Cardiac septum (tissue), 1 donor: ENCODE measurements around the gene MED27. TPM values are rescaled to one million over a fixed set of nuclear protein-coding genes. Genes with fewer than 3 reads are reported as not detected.

Experiments used
- DNase-seq: peaks from one replicate; pipeline ENCODE4 v3.0.0-alpha.2; 2020; ENCODE audit warnings: low spot score
- intact Hi-C: fragments of 100-400 bp; cut with DNase I; formaldehyde crosslinking; loops from one replicate; pipeline ENCODE4 v1.14.0; 2022
- total RNA-seq: library from RNA; stranded (reverse); fragmentation: NEBNext Ultra II Directional; extraction: Animal tissue kit (Norgen Biotek cat#: 25700); gene quantifications from one replicate; pipeline ENCODE4 v1.2.1, GENCODE V29; 2021
- donor health status: DM: no; HTN: no; CAD: no.

MED27 gene
- total RNA-seq, 1 donor from 2014 or later, result 19.2 TPM

DNA sequence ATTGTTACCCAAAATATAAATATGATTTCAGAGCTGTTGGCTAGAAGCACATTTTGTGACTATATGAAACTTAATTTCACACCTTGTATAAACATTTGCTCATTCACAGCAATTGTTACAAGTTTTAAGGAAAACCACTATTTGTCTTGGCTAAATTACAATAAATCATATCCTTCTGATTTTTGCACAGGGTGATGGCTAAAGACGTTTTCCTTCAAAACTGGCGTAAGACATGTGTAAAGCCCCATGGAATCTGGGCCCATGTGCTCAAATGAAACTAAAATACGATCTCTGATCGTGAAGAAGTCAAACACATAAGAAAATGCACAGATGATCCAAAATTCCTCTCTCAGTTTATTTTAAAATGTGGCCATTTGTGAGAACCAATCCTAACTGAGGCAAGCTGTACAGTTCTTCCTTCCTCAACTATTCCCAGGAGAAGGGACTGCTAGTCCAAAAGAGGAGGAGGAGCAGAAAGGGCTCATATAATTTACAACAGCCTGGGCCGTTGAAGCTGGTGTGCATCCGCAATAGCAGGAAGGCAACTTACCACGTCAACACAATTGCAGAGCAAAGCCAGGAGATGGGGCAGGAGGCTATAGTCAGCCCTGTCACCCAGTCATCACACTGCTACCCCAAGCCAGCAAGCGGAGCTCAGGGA is 98.4 kb downstream of the MED27 start:
- no peak for DNase-seq
- intact Hi-C loops, result no loop called here

DNA sequence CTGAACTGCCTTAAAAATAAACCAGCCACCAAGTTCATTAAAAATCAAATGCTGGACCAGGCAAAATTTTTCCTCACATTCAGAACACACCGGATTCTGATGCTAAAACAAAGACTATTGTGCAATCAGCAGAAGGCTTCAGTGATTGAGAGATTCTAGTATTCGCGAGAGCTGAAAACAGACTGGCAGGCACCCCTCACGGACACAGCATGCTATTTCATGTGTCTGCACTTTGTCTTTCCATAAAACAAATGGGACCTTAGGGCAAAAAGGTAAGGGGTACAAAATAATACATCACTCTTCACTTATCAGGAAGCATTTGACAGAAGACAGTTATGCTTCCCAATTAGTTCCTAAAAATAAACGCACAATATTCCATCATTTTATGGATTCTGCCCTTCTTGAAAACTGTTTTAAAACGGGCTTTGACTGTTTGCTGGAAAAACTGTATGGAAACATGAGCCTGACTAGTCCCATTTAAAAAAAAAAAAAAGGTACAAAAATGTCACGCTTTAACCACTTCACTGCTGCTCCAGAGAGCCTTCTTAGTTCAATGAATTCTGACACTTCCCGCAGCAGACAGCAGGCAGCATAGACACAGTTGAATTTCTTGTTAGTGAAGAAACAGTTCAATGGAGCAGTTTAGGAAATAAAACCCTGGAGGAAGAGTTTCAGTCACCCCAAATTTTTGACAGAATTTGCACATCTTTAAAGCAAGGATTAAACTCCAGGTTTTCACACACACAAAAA is 99.2 kb downstream of the MED27 start:
- intact Hi-C loops, result no loop called here
- no peak for DNase-seq

DNA sequence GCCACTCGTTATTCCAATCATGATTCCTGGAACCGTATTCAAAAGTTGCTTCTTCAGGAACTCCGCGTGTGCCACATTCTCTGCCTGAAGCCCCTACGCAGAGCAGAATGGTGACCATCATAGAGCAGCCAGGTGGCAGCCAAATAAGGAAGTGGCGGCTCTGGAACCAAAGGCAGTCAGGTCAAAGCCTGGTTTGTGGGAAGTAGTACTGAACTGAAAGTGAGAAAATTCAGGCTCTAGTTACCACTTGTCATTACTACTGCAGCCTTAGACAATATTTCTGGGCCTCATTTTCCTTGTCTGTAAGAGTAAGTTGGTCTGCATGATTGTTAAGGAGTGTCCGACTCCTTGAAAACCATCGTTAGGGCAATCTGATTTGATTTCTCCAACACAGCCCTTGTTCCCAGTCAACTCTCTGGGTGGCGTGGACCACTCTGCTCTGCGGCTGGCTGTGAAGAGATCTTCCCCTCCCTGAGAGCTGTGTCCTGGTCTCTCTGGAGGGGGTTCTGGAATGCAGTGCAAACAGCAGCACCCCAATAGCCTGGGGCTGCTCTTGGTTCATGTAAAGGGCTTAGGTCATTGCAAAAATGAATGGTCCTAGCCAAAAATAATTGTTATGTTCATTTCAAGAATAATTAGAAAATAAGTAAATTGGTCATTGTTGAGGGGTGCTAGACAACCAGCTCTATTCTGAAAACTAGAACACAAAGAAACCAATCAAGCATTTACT is 102.4 kb downstream of the MED27 start:
- intact Hi-C loops, result no loop called here
- DNase-seq, result no peak

DNA sequence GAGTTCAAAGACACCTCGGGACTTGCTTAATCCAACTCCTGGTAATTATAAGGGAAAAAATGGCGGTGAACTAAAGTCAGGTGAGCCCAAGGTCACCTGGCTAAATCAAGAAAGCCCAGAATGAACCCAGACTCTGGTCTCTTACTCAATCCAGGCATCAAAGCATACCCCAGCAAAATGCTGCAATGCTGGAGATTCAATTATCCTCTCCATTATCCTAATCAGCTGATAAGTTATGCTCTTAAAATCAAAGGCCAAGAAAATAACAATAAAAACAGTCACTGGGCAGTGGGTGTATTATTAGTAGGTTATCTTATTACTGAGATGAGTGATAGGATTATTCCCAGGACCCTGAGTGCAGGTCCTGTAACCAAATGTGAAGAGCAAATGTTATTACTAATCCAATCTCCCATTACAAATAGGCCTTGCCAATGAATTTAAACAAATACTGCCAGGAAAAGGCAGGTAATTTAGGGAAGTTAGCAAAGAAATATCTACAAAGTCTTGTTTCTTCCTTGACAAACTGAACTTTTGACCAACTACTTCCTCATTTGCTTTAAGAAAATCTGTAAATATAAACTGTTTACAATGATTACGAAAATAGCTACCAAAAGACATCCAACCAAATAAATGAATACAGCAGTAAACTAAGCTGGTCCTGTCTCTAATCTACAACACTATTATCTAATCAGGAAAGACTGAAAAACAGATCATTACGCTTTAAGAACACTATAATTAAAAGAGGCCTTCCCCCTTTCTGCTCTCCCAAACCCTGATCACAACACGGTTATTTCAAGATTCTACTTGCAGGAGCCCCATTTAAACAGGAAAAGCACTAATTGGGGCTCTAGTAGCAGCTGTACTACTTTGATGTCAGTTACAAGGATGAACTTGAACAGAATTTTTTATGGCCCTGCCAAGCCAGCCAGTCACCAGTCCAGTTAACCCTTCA is 103.2 kb downstream of the MED27 start:
- intact Hi-C loops, result no loop called here
- no peak for DNase-seq

DNA sequence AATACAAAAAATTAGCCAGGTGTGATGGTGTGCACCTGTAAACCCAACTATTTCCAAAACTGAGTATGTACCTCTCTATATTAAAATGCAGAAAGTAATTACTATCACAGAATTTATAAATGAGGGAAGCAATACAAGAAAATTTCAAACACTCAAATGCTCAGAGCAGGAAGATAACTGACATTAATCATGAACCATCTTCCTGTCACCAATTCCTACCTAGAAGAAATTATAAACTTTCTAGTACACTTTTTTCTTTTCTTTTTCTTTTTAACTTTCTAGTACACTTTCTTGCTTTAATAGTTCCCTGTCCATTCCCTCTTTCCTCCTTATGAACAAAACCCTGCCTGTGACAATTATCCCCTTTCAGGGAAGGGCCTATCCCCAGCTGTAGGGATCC is 106.8 kb downstream of the MED27 start:
- intact Hi-C loops, result no loop called here
- DNase-seq, result no peak

DNA sequence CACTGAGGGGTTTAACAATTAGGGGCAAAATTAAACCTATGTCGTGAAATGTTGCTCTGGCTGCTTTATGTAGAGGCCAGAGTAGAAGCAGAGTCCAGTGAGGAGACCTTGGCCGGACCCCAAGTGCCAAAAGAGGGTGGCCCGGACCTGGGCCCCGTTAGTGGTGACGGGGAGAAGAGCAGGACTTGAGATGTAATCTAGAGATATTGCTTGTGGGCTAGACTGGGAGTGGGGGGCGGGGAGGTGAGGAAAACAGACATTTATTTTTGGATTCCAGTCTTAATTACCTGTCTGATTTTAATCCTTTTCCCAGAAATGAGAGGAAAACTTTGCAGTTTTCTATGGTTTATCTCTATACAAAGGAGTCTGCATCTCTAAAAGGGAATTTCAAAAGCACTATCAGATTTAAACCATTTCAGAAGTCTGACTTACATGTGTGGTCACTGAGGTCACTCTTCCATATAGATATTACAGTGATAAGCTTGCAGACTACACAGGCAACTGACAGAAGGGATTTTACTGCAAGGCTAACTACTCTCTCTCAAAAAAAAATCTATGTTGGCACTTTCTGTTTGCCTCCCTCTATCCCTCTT is 108.1 kb downstream of the MED27 start:
- intact Hi-C loops, result no loop called here

DNA sequence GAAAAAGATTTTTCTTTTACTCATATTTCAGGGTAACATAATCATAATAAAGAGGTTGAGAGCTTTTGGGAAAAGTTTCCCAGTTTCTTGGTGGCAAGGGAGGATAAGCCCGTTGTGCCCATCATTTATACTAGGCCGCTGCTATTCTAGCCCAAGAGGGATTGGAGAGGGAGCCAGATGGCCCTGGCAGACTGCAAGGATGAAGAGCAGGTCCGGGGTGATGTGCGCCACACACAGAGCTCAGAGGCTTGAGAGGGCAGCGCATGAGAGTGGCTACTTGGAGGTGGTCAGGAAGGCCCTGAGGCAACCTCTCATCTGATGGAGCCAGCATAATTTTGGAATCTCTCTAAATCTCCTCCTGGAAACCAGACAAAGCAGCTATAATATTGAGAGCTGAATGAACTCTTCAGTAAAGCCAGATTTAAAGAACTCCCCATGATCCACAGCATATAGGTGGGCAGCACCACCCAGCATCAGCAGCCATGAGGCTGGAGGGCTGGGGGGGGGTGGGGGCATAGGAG is 110.1 kb downstream of the MED27 start:
- no peak for DNase-seq
- intact Hi-C loops, result no loop called here

More for the DNA sequence above, 108.1 kb downstream of the MED27 start:
- DNase-seq, result no peak

DNA sequence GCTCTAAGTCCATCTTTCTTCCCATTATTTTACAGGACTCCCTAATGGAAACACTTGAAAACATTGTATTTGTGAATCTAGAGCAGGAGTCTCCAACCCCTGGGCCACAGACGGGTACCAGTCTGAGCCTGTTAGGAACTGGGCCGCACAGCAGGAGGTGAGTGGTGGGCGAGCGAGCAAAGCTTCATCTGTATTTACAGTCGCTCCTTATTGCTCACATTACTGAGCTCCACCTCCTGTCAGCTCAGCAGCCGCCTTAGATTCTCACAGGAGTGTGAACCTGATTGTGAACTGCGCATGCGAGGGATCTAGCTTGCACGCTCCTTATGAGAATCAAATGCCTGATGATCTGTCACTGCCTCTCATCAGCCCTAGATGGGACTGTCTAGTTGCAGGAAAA is 111.0 kb downstream of the MED27 start:
- intact Hi-C loops, result no loop called here
- no peak for DNase-seq

DNA sequence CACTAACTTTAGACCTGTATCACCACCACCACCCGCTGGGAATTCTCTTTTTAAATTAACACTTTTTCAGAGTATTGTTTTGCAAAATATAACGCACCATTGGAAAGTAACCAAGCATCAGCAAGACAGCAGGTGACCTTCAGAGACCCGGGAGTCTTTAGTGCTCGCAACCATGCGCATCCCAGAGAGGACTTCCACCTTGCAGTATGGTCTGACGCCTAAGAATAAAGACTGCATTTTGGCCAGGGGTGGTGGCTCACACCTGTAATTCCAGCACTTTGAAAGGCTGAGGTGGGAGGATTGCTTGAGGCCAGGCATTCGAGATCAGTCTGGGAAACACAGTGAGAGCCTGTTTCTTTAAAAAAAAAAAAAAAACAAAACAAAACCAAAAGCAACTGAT is 113.8 kb downstream of the MED27 start:
- intact Hi-C loops, result no loop called here
- DNase-seq, result no peak

DNA sequence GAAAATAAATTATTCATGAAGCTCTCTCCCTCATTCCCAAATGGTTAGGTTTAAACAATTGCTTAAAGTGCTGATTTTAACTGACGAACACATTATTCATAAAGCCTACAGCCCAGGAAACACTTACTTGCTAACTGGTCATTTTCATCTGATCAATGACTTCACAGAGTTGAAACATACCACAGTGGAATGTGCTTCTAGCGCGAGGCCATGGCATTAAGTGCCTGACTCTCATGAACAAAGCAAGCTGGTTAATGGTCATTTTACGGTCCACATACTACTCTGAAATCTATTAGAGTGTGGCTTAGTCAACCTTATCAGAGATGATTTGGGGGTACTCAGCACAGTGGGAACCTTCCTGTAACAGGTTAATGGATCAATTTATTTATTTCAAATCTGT is 114.6 kb downstream of the MED27 start:
- intact Hi-C loops, result no loop called here
- DNase-seq, result no peak

DNA sequence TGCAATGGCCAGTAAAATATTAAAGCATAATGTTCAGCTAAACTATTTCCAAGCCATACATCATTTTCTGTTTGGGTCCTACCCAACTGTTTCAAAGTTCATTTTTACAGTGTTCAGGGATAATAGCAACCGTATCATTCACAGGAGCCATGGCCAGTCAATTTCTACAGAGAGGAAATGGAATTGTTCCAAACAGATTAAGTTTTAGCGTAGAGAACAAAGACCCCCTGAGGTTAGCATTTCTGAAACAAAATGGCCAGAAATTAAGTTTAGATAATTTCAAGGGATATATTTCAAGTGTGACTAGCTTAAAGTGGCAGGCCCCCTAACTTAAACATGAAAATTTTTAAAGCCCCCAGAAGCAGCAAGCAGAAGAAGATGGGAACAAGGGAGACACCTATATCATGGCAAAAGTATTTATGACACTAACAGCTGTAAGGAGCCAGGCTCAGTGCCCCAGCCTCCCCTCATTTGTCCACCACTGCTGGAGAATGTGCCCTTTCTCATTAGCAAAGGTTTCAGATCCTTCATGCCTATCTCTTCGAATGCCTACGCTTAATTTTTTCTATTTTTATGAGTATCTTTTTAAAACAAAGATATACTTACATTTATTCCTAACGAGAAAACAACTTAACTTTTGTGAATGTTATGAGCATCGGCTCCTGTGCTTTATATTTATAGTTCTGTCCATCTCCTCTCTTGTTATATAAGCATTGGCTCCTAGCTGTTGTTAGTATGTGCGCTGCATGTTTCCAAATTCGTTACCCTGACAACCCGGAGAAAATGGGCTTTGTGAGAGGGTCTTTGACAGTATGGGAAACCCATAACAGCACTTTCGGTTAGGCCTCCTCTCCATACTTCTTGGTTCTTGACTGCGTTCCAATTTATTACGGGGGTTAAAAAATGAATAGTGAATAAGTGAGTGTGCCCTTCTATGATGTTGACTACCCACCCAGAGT is 116.3 kb downstream of the MED27 start:
- intact Hi-C loops, result no loop called here
- no peak for DNase-seq

DNA sequence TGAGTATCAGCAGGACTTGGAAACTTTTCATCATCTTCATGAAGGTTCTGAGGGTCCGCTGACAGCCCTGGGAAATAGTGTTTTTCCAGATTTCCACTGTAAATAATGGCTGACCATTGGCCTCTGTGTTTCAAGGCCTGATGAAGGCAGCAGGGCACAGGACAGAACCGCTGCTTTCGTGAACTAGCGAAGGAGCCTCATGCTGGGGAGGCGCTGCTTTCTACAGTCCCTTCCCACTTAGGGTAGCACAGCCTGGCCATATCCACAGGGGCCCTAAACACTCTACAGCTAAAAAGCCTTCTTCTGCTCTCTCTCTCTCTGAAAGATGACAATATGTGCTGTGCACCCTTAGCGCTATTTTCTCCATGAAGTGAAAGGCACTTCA is 118.2 kb downstream of the MED27 start:
- intact Hi-C loops, result no loop called here
- no peak for DNase-seq

DNA sequence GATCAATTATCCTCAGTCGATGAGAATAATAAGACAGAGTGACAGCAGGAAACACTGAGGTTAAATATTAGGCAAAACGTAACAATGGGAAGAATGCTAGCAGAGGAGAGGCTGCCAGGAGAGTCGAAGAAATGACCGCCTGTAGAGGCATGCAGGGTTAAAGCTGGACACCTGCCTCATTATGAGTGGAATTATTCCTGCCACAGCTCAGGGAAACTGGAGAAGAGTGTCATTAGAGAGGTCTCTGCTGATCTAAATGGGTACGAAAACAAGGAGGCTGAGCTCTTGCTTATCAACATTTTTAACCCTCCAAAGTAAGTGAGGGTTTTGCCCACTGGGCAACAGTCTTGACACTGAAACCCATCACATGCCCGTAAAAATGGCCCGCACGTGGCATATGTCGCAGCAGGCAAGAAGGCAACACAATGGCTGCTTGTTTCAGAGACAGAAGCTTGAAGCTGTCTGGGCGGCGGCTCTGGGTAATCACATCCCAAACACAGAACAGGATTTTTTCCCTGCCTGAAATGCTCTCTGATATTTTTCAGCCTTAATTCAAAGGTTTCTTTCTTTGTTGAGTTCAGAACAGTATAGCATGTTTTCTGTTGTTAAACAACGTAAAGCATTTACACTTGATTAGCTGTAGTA is 118.7 kb downstream of the MED27 start:
- intact Hi-C loops, result no loop called here
- DNase-seq, result no peak

DNA sequence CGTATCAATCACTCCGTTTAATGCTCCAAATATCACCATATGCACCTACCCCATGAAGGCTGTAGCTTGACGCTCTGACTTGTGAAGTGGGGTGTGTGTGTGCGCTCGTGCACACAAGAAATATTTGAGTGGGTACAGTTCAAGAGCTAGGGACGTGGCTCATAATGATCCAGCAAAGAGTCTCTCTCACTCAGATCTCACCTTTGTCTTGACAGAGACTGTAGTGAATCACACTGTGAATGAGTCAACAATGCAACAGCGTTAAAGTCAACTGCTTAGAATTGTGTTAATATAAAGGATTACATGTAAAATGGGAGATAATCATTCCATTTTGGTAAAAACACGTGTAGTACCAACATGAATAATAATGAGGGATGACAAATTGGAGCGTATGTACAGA is 119.4 kb downstream of the MED27 start:
- intact Hi-C loops, result no loop called here
- no peak for DNase-seq

DNA sequence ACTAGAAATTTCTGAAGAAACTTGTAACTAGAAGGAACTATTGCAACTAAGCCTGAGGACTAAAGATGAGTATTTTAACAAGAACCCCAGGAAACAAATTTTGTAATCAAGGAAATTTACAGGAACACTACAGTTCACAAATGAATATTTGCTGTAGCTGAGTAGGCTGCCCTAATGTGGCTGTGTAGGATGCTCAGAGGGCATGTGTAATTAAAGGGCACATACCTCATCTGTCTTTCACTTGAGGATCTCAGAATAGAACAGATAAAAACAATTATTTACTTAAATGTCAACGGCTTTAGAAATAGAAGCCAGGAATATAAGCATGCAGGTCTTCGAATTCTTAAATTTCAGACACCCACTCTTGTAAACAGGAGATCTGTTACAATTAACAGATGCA is 119.8 kb downstream of the MED27 start:
- intact Hi-C loops, result no loop called here
- no peak for DNase-seq

DNA sequence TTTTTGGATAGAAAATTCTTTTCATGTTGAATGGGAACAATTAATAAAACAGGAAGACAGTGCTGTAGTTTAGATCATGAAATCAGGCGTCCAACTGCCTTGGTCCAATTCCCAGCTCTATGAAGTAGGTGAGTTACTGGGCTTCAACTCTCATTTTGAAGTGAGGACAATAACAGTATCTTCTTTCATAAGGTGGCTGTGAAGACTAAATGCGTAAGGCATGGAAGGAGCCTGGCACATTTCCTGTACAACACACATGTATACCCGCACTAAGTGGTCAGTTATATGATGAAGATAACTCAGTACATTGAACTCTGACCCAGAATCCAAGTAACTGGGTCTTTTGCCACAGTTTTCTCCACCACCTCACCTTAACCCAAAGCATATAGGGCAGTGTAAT is 120.6 kb downstream of the MED27 start:
- no peak for DNase-seq
- intact Hi-C loops, result no loop called here

DNA sequence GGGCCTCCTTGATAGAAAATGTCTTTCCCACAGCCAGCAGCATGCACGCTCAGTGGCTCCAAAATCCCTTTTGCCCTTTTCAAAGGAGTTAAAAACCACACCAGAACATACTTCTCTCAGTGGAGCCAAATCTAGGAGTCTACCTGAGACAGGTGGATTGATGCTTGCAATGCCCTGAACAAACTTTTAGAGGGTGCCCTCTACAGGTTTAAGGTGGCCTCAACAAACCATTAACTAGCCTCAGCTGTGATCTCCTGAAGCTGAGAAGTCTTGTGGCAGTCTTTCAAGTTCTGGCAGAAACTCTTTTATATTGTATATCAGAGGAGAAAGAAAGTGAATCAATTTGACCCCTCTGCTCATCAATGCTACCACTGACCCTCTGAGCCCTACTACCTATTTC is 125.4 kb downstream of the MED27 start:
- DNase-seq, result no peak
- intact Hi-C loops, result no loop called here

DNA sequence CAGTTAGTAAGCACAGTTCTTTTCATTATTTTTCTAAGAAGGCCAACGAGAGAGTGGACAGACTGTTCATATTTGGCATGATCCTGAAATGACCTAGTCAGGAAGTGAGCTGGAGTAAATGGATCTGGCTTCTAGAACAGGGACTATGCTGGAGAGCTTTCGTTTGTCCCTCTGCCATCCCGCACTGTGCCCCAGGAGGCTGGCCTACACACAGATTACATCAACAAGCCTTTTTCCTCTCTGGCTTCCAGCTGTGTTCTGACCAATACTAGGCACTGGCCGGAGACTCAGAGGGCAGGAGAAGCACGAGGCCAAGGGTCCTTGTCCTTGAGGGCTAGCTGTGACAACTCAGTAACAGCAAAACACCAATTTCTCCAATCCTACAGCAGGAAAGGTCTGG is 127.8 kb downstream of the MED27 start:
- no peak for DNase-seq
- intact Hi-C loops, result no loop called here
